GM06990 (cell line): ENCODE results near the gene LYRM1.

ENCODE experiments used
- DNase-seq: peaks from one replicate; pipeline ENCODE4 v3.0.0-alpha.2; 2011; ENCODE audit not compliant: insufficient read length; ENCODE audit errors: extremely low read depth
- H3K27me3 ChIP-seq: replicated peaks from 2 replicates; pipeline ENCODE4 v1.6.0; 2011; ENCODE audit warnings: low read length; ENCODE audit not compliant: control insufficient read depth, insufficient read depth
- H3K36me3 ChIP-seq: 2 replicates; pipeline ENCODE4 v1.5.1; 2011; ENCODE audit warnings: low read length; ENCODE audit not compliant: control insufficient read depth, insufficient read depth
- H3K4me3 ChIP-seq: replicated peaks from 2 replicates; pipeline ENCODE4 v1.5.1; 2011; ENCODE audit warnings: low read depth, mild to moderate bottlenecking, control low read depth, low read length
- CTCF ChIP-seq: IDR thresholded peaks from 2 replicates; pipeline ENCODE4 v1.5.1; 2011; ENCODE audit warnings: low read length, control low read depth, mild to moderate bottlenecking, inconsistent platforms; ENCODE audit not compliant: insufficient read depth, poor library complexity, severe bottlenecking

LYRM1 gene

GRCh38 chr16:20901068-20901435 is 481 bp downstream of the LYRM1 start:
- no peaks in the 10 kb centered on the region for H3K36me3 ChIP-seq
- peak overlapping the region; percentile 91 for H3K4me3 ChIP-seq
- H3K27me3 ChIP-seq: no peaks in the 10 kb centered on the region
- no peak for TF ChIP-seq CTCF
- no peak for DNase-seq

GRCh38 chr16:20901436-20902112 is 1.0 kb downstream of the LYRM1 start:
- TF ChIP-seq CTCF: no peak
- no peaks in the 10 kb centered on the region for H3K27me3 ChIP-seq
- peak; percentile 45 for DNase-seq
- H3K4me3 ChIP-seq: peak overlapping the region; percentile 91
- H3K36me3 ChIP-seq: no peaks in the 10 kb centered on the region

GRCh38 chr16:20902426-20902825 is 1.9 kb downstream of the LYRM1 start:
- no peak overlapping the region for H3K4me3 ChIP-seq
- no peaks in the 10 kb centered on the region; the same call in 1 of the 2 replicates for H3K36me3 ChIP-seq
- no peak for DNase-seq
- H3K27me3 ChIP-seq: no peaks in the 10 kb centered on the region
- TF ChIP-seq CTCF: no peak

GRCh38 chr16:20903116-20903898 is 2.7 kb downstream of the LYRM1 start:
- Histone ChIP-seq H3K27me3 (no peaks in the 10 kb centered on the region), H3K36me3 (no peaks in the 10 kb centered on the region; the same call in 1 of the 2 replicates), H3K4me3 (peak overlapping the region; percentile 16)
- TF ChIP-seq CTCF: no peak
- DNase-seq: no peak

- Histone ChIP-seq H3K27me3 (no peaks in the 10 kb centered on the region), H3K4me3 (peak overlapping the region; percentile 22; the same call in 1 of the 2 replicates)
- TF ChIP-seq CTCF: no peak
Measured at GRCh38 chr16:20903899-20904506, 3.4 kb downstream of the LYRM1 start.

More at GRCh38 chr16:20903899-20904506, 3.4 kb downstream of the LYRM1 start:
- no peaks in the 10 kb centered on the region; the same call in 1 of the 2 replicates for H3K36me3 ChIP-seq
- no peak for DNase-seq
